WTC11 (cell line): ENCODE data around the gene BCAR3. TPM values are rescaled to one million over a fixed set of nuclear protein-coding genes. Genes with fewer than 3 reads are reported as not detected.

Experiments used
- ATAC-seq: fragments of 200-7000 bp; cut with Tn5 transposase; 2 replicates; pipeline ENCODE4 v1.10.0; 2021; ENCODE audit warnings: mild to moderate bottlenecking, moderate library complexity
- CTCF ChIA-PET: fragments of 300-600 bp; sonication (Branson Sonifier 250); formaldehyde crosslinking; loops from one replicate; lab custom pipeline; 2021; ENCODE audit warnings: antibody characterized with exemption; lab: Charles Lee
- POLR2A ChIA-PET: fragments of 350-600 bp; sonication (Branson Sonifier 250); formaldehyde crosslinking; loops from one replicate; lab custom pipeline; 2021; ENCODE audit warnings: antibody characterized with exemption; lab: Charles Lee
- DNase-seq: peaks from one replicate; pipeline ENCODE4 v3.0.0; 2021; ENCODE audit warnings: low spot score
- H3K27ac Mint-ChIP-seq: 2 replicates; pipeline ENCODE4 v1.8.0; 2021; ENCODE audit warnings: mixed read lengths
- H3K27me3 Mint-ChIP-seq: 2 replicates; pipeline ENCODE4 v1.8.0; 2021; ENCODE audit warnings: low read depth, mild to moderate bottlenecking, moderate library complexity, mixed read lengths
- H3K36me3 Mint-ChIP-seq: 2 replicates; pipeline ENCODE4 v1.8.0; 2021; ENCODE audit warnings: mixed read lengths
- H3K4me1 Mint-ChIP-seq: 2 replicates; pipeline ENCODE4 v1.8.0; 2022; ENCODE audit warnings: mixed read lengths
- H3K4me3 Mint-ChIP-seq: 2 replicates; pipeline ENCODE4 v1.8.0; 2021; ENCODE audit warnings: mild to moderate bottlenecking, moderate library complexity, mixed read lengths
- H3K9me3 Mint-ChIP-seq: 2 replicates; pipeline ENCODE4 v1.8.0; 2021; ENCODE audit warnings: mixed read lengths
- AFF4 ChIP-seq: sonication (generic); formaldehyde crosslinking; IDR thresholded peaks from 2 replicates; pipeline ENCODE4 v1.8.1; 2023; ENCODE audit warnings: mild to moderate bottlenecking, missing genetic modification reagents, borderline replicate concordance
- ARID4B ChIP-seq: sonication (generic); formaldehyde crosslinking; IDR thresholded peaks from 2 replicates; pipeline ENCODE4 v1.8.0; 2023; ENCODE audit warnings: missing genetic modification reagents, mild to moderate bottlenecking, borderline replicate concordance
- E2F5 ChIP-seq: sonication (generic); formaldehyde crosslinking; IDR thresholded peaks from 2 replicates; pipeline ENCODE4 v1.8.1; 2022; ENCODE audit warnings: mild to moderate bottlenecking, moderate library complexity, missing genetic modification reagents
- FOXP1 ChIP-seq: sonication (generic); formaldehyde crosslinking; IDR thresholded peaks from 2 replicates; pipeline ENCODE4 v1.8.0; 2022; ENCODE audit warnings: missing genetic modification reagents, mild to moderate bottlenecking, moderate library complexity, borderline replicate concordance
- HMGA2 ChIP-seq: fragments of 250-450 bp; sonication (Bioruptor Pico); IDR thresholded peaks from 2 replicates; pipeline ENCODE4 v1.4.0; 2021; ENCODE audit warnings: mild to moderate bottlenecking, moderate library complexity
- MXD4 ChIP-seq: fragments of 250-450 bp; sonication (Bioruptor Pico); IDR thresholded peaks from 2 replicates; pipeline ENCODE4 v1.8.0; 2021; ENCODE audit warnings: mild to moderate bottlenecking, moderate library complexity, borderline replicate concordance
- PRRX2 ChIP-seq: fragments of 250-450 bp; sonication (Bioruptor Pico); IDR thresholded peaks from 2 replicates; pipeline ENCODE4 v1.8.0; 2021; ENCODE audit warnings: mild to moderate bottlenecking
- SOX15 ChIP-seq: fragments of 250-450 bp; sonication (Bioruptor Pico); IDR thresholded peaks from 2 replicates; pipeline ENCODE4 v1.9.0; 2021; ENCODE audit warnings: mild to moderate bottlenecking
- ZNF121 ChIP-seq: sonication (generic); formaldehyde crosslinking; IDR thresholded peaks from 2 replicates; pipeline ENCODE4 v1.8.0; 2023; ENCODE audit warnings: missing genetic modification reagents
- ZNF232 ChIP-seq: sonication (generic); formaldehyde crosslinking; IDR thresholded peaks from 2 replicates; pipeline ENCODE4 v1.8.0; 2022; ENCODE audit warnings: mild to moderate bottlenecking, missing genetic modification reagents
- ZNF281 ChIP-seq: sonication (generic); formaldehyde crosslinking; IDR thresholded peaks from 2 replicates; pipeline ENCODE4 v1.8.0; 2023; ENCODE audit warnings: mild to moderate bottlenecking, missing genetic modification reagents
- ZNF423 ChIP-seq: fragments of 250-450 bp; sonication (Bioruptor Pico); IDR thresholded peaks from 2 replicates; pipeline ENCODE4 v2.1.2; 2022; ENCODE audit warnings: mild to moderate bottlenecking, moderate library complexity
- total RNA-seq: library from RNA; stranded (reverse); gene quantifications from 3 replicates; pipeline ENCODE4 v1.2.3, GENCODE V29; 2021
- TF ChIP-seq, protein P1 (sequence below): sonication (generic); formaldehyde crosslinking; IDR thresholded peaks from 2 replicates; pipeline ENCODE4 v1.8.0; 2022; ENCODE audit warnings: mild to moderate bottlenecking, missing genetic modification reagents
- TF ChIP-seq, protein P2 (sequence below): sonication (generic); formaldehyde crosslinking; IDR thresholded peaks from 2 replicates; pipeline ENCODE4 v1.8.0; 2022; ENCODE audit warnings: mild to moderate bottlenecking, missing genetic modification reagents
- TF ChIP-seq, protein P3 (sequence below): fragments of 250-450 bp; sonication (Bioruptor Pico); IDR thresholded peaks from 2 replicates; pipeline ENCODE4 v2.1.2; 2022; ENCODE audit warnings: mild to moderate bottlenecking, moderate library complexity

Gene BCAR3
- total RNA-seq, 1 experiment from 2014 or later, result 14.8 TPM

- CTCF ChIA-PET, result interaction anchor here (0.9 to 1.6 kb wide), 3 partner anchors 13 to 20 kb away, joined by 3 to 5 read pairs (median 3); no protein-coding TSS in a partner anchor
Measured at GRCh38 chr1:93649231-93649630, 32.4 kb downstream of the BCAR3 start.

GRCh38 chr1:93648656-93649055 is 33.0 kb downstream of the BCAR3 start:
- no peak for DNase-seq
- Mint-ChIP-seq H3K36me3 (no peaks in the 10 kb centered on the region), H3K27me3 (no peaks in the 10 kb centered on the region; the same call in 1 of the 2 replicates), H3K27ac (peak overlapping the region; percentile 69; the same call in 1 of the 2 replicates), H3K4me1 (peaks cover 35% of the 10 kb centered on the region), H3K9me3 (no peaks in the 10 kb centered on the region), H3K4me3 (no peak overlapping the region)
- ChIA-PET CTCF (interaction anchor here (0.9 to 1.6 kb wide), 3 partner anchors 13 to 19 kb away, joined by 3 to 5 read pairs (median 3); no protein-coding TSS in a partner anchor), POLR2A (no interaction called here)
- ATAC-seq, result peak; percentile 61; the same call in 1 of the 2 replicates
- TF ChIP-seq ZNF281 (CRISPR knock-in tag), result no peak
- no peak for TF ChIP-seq AFF4 (CRISPR knock-in tag)
- TF ChIP-seq, protein P1, sequence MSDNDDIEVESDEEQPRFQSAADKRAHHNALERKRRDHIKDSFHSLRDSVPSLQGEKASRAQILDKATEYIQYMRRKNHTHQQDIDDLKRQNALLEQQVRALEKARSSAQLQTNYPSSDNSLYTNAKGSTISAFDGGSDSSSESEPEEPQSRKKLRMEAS, result no peak
- TF ChIP-seq SOX15 (CRISPR knock-in tag), result no peak

More at GRCh38 chr1:93649231-93649630, 32.4 kb downstream of the BCAR3 start:
- ATAC-seq (no peak), DNase-seq (no peak)
- no peaks in the 10 kb centered on the region for H3K36me3 Mint-ChIP-seq
- H3K9me3 Mint-ChIP-seq, result no peaks in the 10 kb centered on the region
- TF ChIP-seq ZNF423 (no peak), MXD4 (CRISPR knock-in tag) (no peak), E2F5 (no peak), ARID4B (no peak), ZNF232 (CRISPR knock-in tag) (no peak), FOXP1 (CRISPR knock-in tag) (no peak), HMGA2 (CRISPR knock-in tag) (no peak), PRRX2 (CRISPR knock-in tag) (no peak), ZNF121 (no peak)
- TF ChIP-seq, protein P2, sequence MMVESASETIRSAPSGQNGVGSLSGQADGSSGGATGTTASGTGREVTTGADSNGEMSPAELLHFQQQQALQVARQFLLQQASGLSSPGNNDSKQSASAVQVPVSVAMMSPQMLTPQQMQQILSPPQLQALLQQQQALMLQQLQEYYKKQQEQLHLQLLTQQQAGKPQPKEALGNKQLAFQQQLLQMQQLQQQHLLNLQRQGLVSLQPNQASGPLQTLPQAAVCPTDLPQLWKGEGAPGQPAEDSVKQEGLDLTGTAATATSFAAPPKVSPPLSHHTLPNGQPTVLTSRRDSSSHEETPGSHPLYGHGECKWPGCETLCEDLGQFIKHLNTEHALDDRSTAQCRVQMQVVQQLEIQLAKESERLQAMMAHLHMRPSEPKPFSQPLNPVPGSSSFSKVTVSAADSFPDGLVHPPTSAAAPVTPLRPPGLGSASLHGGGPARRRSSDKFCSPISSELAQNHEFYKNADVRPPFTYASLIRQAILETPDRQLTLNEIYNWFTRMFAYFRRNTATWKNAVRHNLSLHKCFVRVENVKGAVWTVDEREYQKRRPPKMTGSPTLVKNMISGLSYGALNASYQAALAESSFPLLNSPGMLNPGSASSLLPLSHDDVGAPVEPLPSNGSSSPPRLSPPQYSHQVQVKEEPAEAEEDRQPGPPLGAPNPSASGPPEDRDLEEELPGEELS (CRISPR knock-in tag), result no peak
- TF ChIP-seq, protein P3, sequence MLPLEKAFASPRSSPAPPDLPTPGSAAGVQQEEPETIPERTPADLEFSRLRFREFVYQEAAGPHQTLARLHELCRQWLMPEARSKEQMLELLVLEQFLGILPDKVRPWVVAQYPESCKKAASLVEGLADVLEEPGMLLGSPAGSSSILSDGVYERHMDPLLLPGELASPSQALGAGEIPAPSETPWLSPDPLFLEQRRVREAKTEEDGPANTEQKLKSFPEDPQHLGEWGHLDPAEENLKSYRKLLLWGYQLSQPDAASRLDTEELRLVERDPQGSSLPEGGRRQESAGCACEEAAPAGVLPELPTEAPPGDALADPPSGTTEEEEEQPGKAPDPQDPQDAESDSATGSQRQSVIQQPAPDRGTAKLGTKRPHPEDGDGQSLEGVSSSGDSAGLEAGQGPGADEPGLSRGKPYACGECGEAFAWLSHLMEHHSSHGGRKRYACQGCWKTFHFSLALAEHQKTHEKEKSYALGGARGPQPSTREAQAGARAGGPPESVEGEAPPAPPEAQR (CRISPR knock-in tag), result no peak
- H3K4me1 Mint-ChIP-seq, result peaks cover 29% of the 10 kb centered on the region
- H3K4me3 Mint-ChIP-seq, result no peak overlapping the region
- H3K27me3 Mint-ChIP-seq, result no peaks in the 10 kb centered on the region; the same call in 1 of the 2 replicates
- POLR2A ChIA-PET, result no interaction called here
- no peak overlapping the region for H3K27ac Mint-ChIP-seq
